K562 (cell line): ENCODE results near the gene HPN. TPM values are rescaled to one million over a fixed set of nuclear protein-coding genes. Genes with fewer than 3 reads are reported as not detected.
A peak's percentile ranks its signal among the peaks of the same experiment; 100 is the strongest.

ENCODE experiments used
- ATAC-seq: fragments of 200-7000 bp; cut with Tn5 transposase; 3 replicates; pipeline ENCODE4 v1.9.1; 2020; ENCODE audit warnings: moderate library complexity
- BruUV-seq: library from RNA; stranded (reverse); fragments of 400-500 nt; replicated peaks from 2 replicates; lab custom pipeline; 2021; lab: Mats Ljungman, UMichigan
- CTCF ChIA-PET: fragments of 300-600 bp; formaldehyde crosslinking; extraction: SDS; loops from one replicate; lab custom pipeline; 2021; ENCODE audit warnings: low intra/inter-chr PET ratio; lab: Yijun Ruan, JAX
- POLR2A ChIA-PET: fragments of 300-600, 350-650 bp; sonication (Branson Sonifier 250); formaldehyde crosslinking; extraction: SDS; loops from one replicate; lab custom pipeline; 2021; ENCODE audit warnings: antibody characterized with exemption, inconsistent platforms; lab: Yijun Ruan, JAX
- DNase-seq, 4 experiments: peaks; one replicate each; pipeline versions ENCODE4 v3.0.0 to v3.0.0-alpha.2; 2011 to 2018; ENCODE audit warnings: low spot score in 3 of 4, mixed read lengths in 3 of 4; ENCODE audit errors: extremely low read depth in 1 of 4
- FAIRE-seq: peaks from 2 replicates; lab custom pipeline; 2011; peaks lifted over from hg19 to GRCh38; lab: Jason Lieb, UNC
- H2AFZ ChIP-seq: 2 replicates; pipeline ENCODE4 v1.6.0; 2011; ENCODE audit warnings: low read depth, low read length, control low read depth, inconsistent platforms
- H3K27ac ChIP-seq: fragments of 200-600 bp; 3 replicates; pipeline ENCODE4 v1.8.0; 2011; ENCODE audit warnings: low read depth, mild to moderate bottlenecking, control low read depth, inconsistent platforms, low read length, moderate library complexity, mixed read lengths; ENCODE audit errors: extremely low read depth
- H3K27me3 ChIP-seq, 2 experiments: fragments of 300-600 bp in 1 of 2; 2 replicates in 1 of 2; 3 replicates in 1 of 2; pipeline versions ENCODE4 v1.6.0 to v1.8.0; 2011; ENCODE audit warnings: inconsistent platforms in 2 of 2, low read length in 2 of 2, mild to moderate bottlenecking in 1 of 2, mixed read lengths in 1 of 2, moderate library complexity in 1 of 2; ENCODE audit not compliant: control insufficient read depth in 2 of 2, insufficient read depth in 2 of 2
- H3K36me3 ChIP-seq: fragments of 300-600 bp; 3 replicates; pipeline ENCODE4 v1.8.0; 2011; ENCODE audit warnings: mild to moderate bottlenecking, low read length, inconsistent platforms; ENCODE audit not compliant: control insufficient read depth, insufficient read depth
- H3K4me1 ChIP-seq, 2 experiments: fragments of 200-600 bp in 1 of 2; replicated peaks in 1 of 2; 2 replicates in 1 of 2; 3 replicates in 1 of 2; pipeline versions ENCODE4 v1.5.1 to v1.8.0; 2011; ENCODE audit warnings: inconsistent platforms in 2 of 2, low read length in 2 of 2, mild to moderate bottlenecking in 1 of 2, mixed read lengths in 1 of 2, moderate library complexity in 1 of 2; ENCODE audit not compliant: control insufficient read depth in 2 of 2, insufficient read depth in 2 of 2
- H3K4me2 ChIP-seq: 2 replicates; pipeline ENCODE4 v1.6.1; 2011; ENCODE audit warnings: low read length, control low read depth, inconsistent platforms, mixed read lengths; ENCODE audit not compliant: insufficient read depth
- H3K4me3 ChIP-seq: fragments of 200-600 bp; sonication (generic), shearing (Covaris generic); 2 replicates; pipeline ENCODE4 v1.5.1; 2016; ENCODE audit warnings: control low read depth, inconsistent platforms
- H3K79me2 ChIP-seq: fragments of 200-600 bp; 3 replicates; pipeline ENCODE4 v1.8.0; 2011; ENCODE audit warnings: low read length, inconsistent platforms; ENCODE audit not compliant: control insufficient read depth, insufficient read depth
- H3K9ac ChIP-seq, 2 experiments: 2 replicates each; pipeline versions ENCODE4 v1.6.0 to v1.6.1; 2011; ENCODE audit warnings: low read depth in 2 of 2, low read length in 2 of 2, control low read depth in 1 of 2, inconsistent platforms in 1 of 2, mild to moderate bottlenecking in 1 of 2, mixed read lengths in 1 of 2; ENCODE audit not compliant: insufficient read depth in 1 of 2
- H3K9me1 ChIP-seq: one replicate; pipeline ENCODE4 v1.6.0; 2011; ENCODE audit warnings: inconsistent platforms, mild to moderate bottlenecking, low read length, moderate library complexity; ENCODE audit not compliant: control insufficient read depth, insufficient read depth
- H3K9me3 ChIP-seq: replicated peaks from 2 replicates; pipeline ENCODE4 v1.5.1; 2011; ENCODE audit warnings: low read depth, low read length, inconsistent platforms; ENCODE audit not compliant: control insufficient read depth, insufficient read depth
- H4K20me1 ChIP-seq: replicated peaks from 2 replicates; pipeline ENCODE4 v1.6.1; 2011; ENCODE audit warnings: low read length, inconsistent platforms, mixed read lengths; ENCODE audit not compliant: control insufficient read depth, insufficient read depth
- ASH1L ChIP-seq: fragments of 450-650 bp; IDR thresholded peaks from 2 replicates; pipeline ENCODE4 v1.6.1; 2018; ENCODE audit warnings: borderline replicate concordance, mild to moderate bottlenecking, low read depth; ENCODE audit not compliant: partially characterized antibody
- ATF7 ChIP-seq: fragments of 450-650 bp; IDR thresholded peaks from 2 replicates; pipeline ENCODE4 v1.7.1; 2014; ENCODE audit warnings: mild to moderate bottlenecking, moderate library complexity
- CBFA2T2 ChIP-seq: fragments of 450-650 bp; conservative IDR thresholded peaks from 2 replicates; pipeline ENCODE4 v1.6.1; 2017; ENCODE audit warnings: mild to moderate bottlenecking
- JUND ChIP-seq, 2 experiments: IDR thresholded peaks; 2 replicates in 1 of 2; 3 replicates in 1 of 2; pipeline ENCODE4 v1.6.1; 2011; ENCODE audit warnings: borderline replicate concordance in 2 of 2, low read depth in 2 of 2, low read length in 2 of 2, improper control_type of control experiment in 1 of 2, missing biosample characterization in 1 of 2, missing genetic modification characterization in 1 of 2, missing genetic modification reagents in 1 of 2
- RBM39 ChIP-seq: fragments of 200-400 bp; formaldehyde crosslinking; optimal IDR thresholded peaks from 2 replicates; pipeline ENCODE3; 2018; ENCODE audit warnings: low read depth, low read length
- RHOXF2B ChIP-seq: fragments of 250-450 bp; sonication (Bioruptor Pico); conservative IDR thresholded peaks from 2 replicates; pipeline ENCODE4 v1.5.1; 2021
- TRIM25 ChIP-seq: fragments of 450-650 bp; IDR thresholded peaks from 2 replicates; pipeline ENCODE4 v1.7.0; 2016; ENCODE audit warnings: borderline replicate concordance
- ZNF280B ChIP-seq: fragments of 250-450 bp; sonication (Bioruptor Pico); IDR thresholded peaks from 2 replicates; pipeline ENCODE4 v1.5.1; 2021; ENCODE audit warnings: mild to moderate bottlenecking
- ZNF444 ChIP-seq: fragments of 250-450 bp; sonication (Bioruptor Pico); IDR thresholded peaks from 2 replicates; pipeline ENCODE4 v1.4.0; 2020; ENCODE audit warnings: mild to moderate bottlenecking, moderate library complexity
- WGBS: fragments of 100-300 bp; shearing (Covaris generic); methylation state at CpG from one replicate; pipeline ENCODE4 v1.1.6; 2016; ENCODE audit warnings: low coverage, mixed read lengths; ENCODE audit not compliant: insufficient coverage; ENCODE audit errors: missing lambda C conversion rate; 5-methylcytosine and 5-hydroxymethylcytosine counted together
- in situ Hi-C: fragments of 300-500 bp; cut with MboI; formaldehyde crosslinking; loops from 4 replicates; pipeline ENCODE4 v1.15.0; 2018; ENCODE audit warnings: inconsistent platforms, mixed read lengths
- intact Hi-C: fragments of 100-400 bp; cut with micrococcal nuclease; formaldehyde crosslinking; loops from 2 replicates; pipeline ENCODE4 v1.14.2; 2022
- polyA plus RNA-seq, 8 experiments: library from polyadenylated mRNA; depleted of rRNA in 4 of 8; stranded (reverse) in 5 of 8; unstranded in 3 of 8; fragments of >200 nt; fragmentation: Nextera tagmentation in 2 of 8; fragmentation: Illumina TruSeq in 1 of 8; extraction: Ambion mirVana in 2 of 8; extraction: Trizol in 1 of 8; gene quantifications; 2 replicates each; pipeline versions ENCODE4 v1.2.1 to v1.2.3, GENCODE V29; 2011 to 2014; ENCODE audit warnings: inconsistent platforms in 1 of 8, missing spikeins in 1 of 8
- total RNA-seq, 7 experiments: library from RNA; depleted of rRNA in 6 of 7; stranded (reverse); fragments of >200 nt in 6 of 7; fragmentation: Illumina TruSeq in 2 of 7; extraction: Trizol in 2 of 7; gene quantifications; 2 replicates each; pipeline versions ENCODE4 v1.2.1 to v1.2.3, GENCODE V29; 2011 to 2021; ENCODE audit warnings: low replicate concordance in 1 of 7

The HPN gene
- total and polyA plus RNA-seq, 9 of the 15 experiments (the other 6 are each of a cell fraction or from before 2014, with no cell fraction given), result 0.10 to 0.20 TPM; not detected in 7

GRCh38 chr19:35063940-35064818, 22.7 kb downstream of the HPN start:
- H3K4me1 ChIP-seq, result peaks cover 5 to 23% of the 10 kb centered on the region in 2 experiments; a peak in 3 of 5 replicates
- H4K20me1 ChIP-seq, result no peaks in the 10 kb centered on the region
- no peaks in the 10 kb centered on the region for H3K79me2 ChIP-seq
- ATAC-seq (no peak), DNase-seq (no peak), FAIRE-seq (no peak)
- no peak overlapping the region for H3K4me2 ChIP-seq
- ChIA-PET POLR2A (interaction anchor here (0.6 to 1.7 kb wide), 5 partner anchors 9 to 979 kb away, joined by 3 to 6 read pairs (median 4); no protein-coding TSS in a partner anchor), CTCF (no interaction called here)
- no peaks in the 10 kb centered on the region for H3K9me3 ChIP-seq
- no peak overlapping the region for H2AFZ ChIP-seq
- WGBS, result 15% methylated on average over 10 of the region's 10 CpGs
- no peaks in the 10 kb centered on the region for H3K36me3 ChIP-seq
- in situ Hi-C loops (no loop called here), intact Hi-C loops (no loop called here)
- H3K9ac ChIP-seq, result no peak overlapping the region
- peaks cover 2 to 16% of the 10 kb centered on the region in 2 experiments; a peak in 2 of 5 replicates for H3K27me3 ChIP-seq
- H3K4me3 ChIP-seq, result no peak overlapping the region
- H3K27ac ChIP-seq, result no peak overlapping the region
- no peaks in the 10 kb centered on the region for H3K9me1 ChIP-seq
- BruUV-seq, result no TSS peak
- no peak for TF ChIP-seq ZNF444 (CRISPR knock-in tag)
- no peak for TF ChIP-seq RBM39
- 0 out of 2 replicates have a peak, but pooled peaks have one; percentile 59 for TF ChIP-seq JUND (IDR thresholded peaks at IDR 0.05; ENCODE audit: borderline replicate concordance, low read depth, low read length)
- TF ChIP-seq JUND (tag; IDR thresholded peaks at IDR 0.05; ENCODE audit: borderline replicate concordance, low read depth, low read length), result peak; percentile 74; the same call in 1 of the 3 replicates
- no peak for TF ChIP-seq TRIM25
- 0 out of 2 replicates have a peak, but pooled peaks have one; percentile 5 for TF ChIP-seq CBFA2T2
- TF ChIP-seq ATF7, result peak; percentile 54; the same call in 1 of the 2 replicates
- no peak for TF ChIP-seq ZNF280B (CRISPR knock-in tag)
- no peak for TF ChIP-seq RHOXF2B (CRISPR knock-in tag)
- TF ChIP-seq ASH1L, result no peak
